ENCODE measurements around the gene AGAP9.

AGAP9 gene

GRCh38 chr10:47454008-47454779, 69.2 kb downstream of the AGAP9 start:
- in situ Hi-C loops (cut with HindIII; ENCODE audit: low pct_unique_long_range_greater_than_20kb, low sequenced_read_pairs): no loop called here
- no peak for TF ChIP-seq JUND (IDR thresholded peaks at IDR 0.05; ENCODE audit: low read depth)
- no peak for DNase-seq (ENCODE audit: low read depth in 1 of 2, low spot score in 1 of 2)

GRCh38 chr10:47453141-47454007, 70.1 kb downstream of the AGAP9 start:
- no peak for DNase-seq (ENCODE audit: low read depth in 1 of 2, low spot score in 1 of 2)

GRCh38 chr10:47452495-47453140, 70.8 kb downstream of the AGAP9 start:
- DNase-seq (ENCODE audit: low read depth in 1 of 2, low spot score in 1 of 2): no peak
- in situ Hi-C loops (cut with HindIII; ENCODE audit: low pct_unique_long_range_greater_than_20kb, low sequenced_read_pairs): no loop called here
- TF ChIP-seq JUND (IDR thresholded peaks at IDR 0.05; ENCODE audit: low read depth): no peak

More at GRCh38 chr10:47453141-47454007, 70.1 kb downstream of the AGAP9 start:
- no peak for TF ChIP-seq JUND (IDR thresholded peaks at IDR 0.05; ENCODE audit: low read depth)
- in situ Hi-C loops (cut with HindIII; ENCODE audit: low pct_unique_long_range_greater_than_20kb, low sequenced_read_pairs): no loop called here

GRCh38 chr10:47451998-47452494, 71.4 kb downstream of the AGAP9 start:
- in situ Hi-C loops (cut with HindIII; ENCODE audit: low pct_unique_long_range_greater_than_20kb, low sequenced_read_pairs): no loop called here
- TF ChIP-seq JUND (IDR thresholded peaks at IDR 0.05; ENCODE audit: low read depth): no peak
- DNase-seq (ENCODE audit: low read depth in 1 of 2, low spot score in 1 of 2): no peak

All from T47D (cell line).